Fibroblast of lung (primary cell): ENCODE measurements around the gene KLHL21. TPM values are rescaled to one million over a fixed set of nuclear protein-coding genes. Genes with fewer than 3 reads are reported as not detected.

ENCODE experiments used
- DNase-seq, 2 donors: peaks; one replicate each; pipeline versions ENCODE4 v3.0.0 to v3.0.0-alpha.2; 2010; ENCODE audit warnings: low read depth in 2 of 2
- H2AFZ ChIP-seq: 2 replicates; pipeline ENCODE4 v1.5.1; 2012; ENCODE audit warnings: low read length, control low read depth, inconsistent platforms
- H3K27ac ChIP-seq: 2 replicates; pipeline ENCODE4 v1.5.1; 2011; ENCODE audit warnings: low read length, control low read depth; ENCODE audit not compliant: insufficient read depth
- H3K27me3 ChIP-seq: 2 replicates; pipeline ENCODE4 v1.5.1; 2011; ENCODE audit warnings: mild to moderate bottlenecking, low read length; ENCODE audit not compliant: control insufficient read depth, insufficient read depth
- H3K36me3 ChIP-seq: 2 replicates; pipeline ENCODE4 v1.5.1; 2011; ENCODE audit warnings: low read length; ENCODE audit not compliant: control insufficient read depth, insufficient read depth
- H3K4me1 ChIP-seq: 2 replicates; pipeline ENCODE4 v1.5.1; 2011; ENCODE audit warnings: low read length; ENCODE audit not compliant: control insufficient read depth, insufficient read depth; ENCODE audit errors: extremely low read depth
- H3K4me2 ChIP-seq: 2 replicates; pipeline ENCODE4 v1.5.1; 2011; ENCODE audit warnings: low read length, control low read depth; ENCODE audit not compliant: insufficient read depth; ENCODE audit errors: extremely low read depth
- H3K4me3 ChIP-seq, 4 experiments: fragments of 200-600 bp in 1 of 4; sonication (generic) in 1 of 4; replicated peaks in 1 of 4; 2 replicates each; pipeline ENCODE4 v1.5.1; 2011 to 2016; ENCODE audit warnings: low read length in 4 of 4, low read depth in 3 of 4, mild to moderate bottlenecking in 3 of 4, control low read depth in 2 of 4, inconsistent platforms in 1 of 4, mixed read lengths in 1 of 4; ENCODE audit not compliant: insufficient read depth in 1 of 4; ENCODE audit errors: control extremely low read depth in 1 of 4
- H3K79me2 ChIP-seq: 2 replicates; pipeline ENCODE4 v1.5.1; 2012; ENCODE audit warnings: mild to moderate bottlenecking, low read length, inconsistent platforms; ENCODE audit not compliant: control insufficient read depth, insufficient read depth
- H3K9ac ChIP-seq: 2 replicates; pipeline ENCODE4 v1.5.1; 2011; ENCODE audit warnings: mild to moderate bottlenecking, low read length, control low read depth; ENCODE audit not compliant: insufficient read depth
- H3K9me3 ChIP-seq: 2 replicates; pipeline ENCODE4 v1.5.1; 2012; ENCODE audit warnings: low read depth, low read length; ENCODE audit not compliant: control insufficient read depth, insufficient read depth
- H4K20me1 ChIP-seq: 2 replicates; pipeline ENCODE4 v1.5.1; 2011; ENCODE audit warnings: low read length; ENCODE audit not compliant: control insufficient read depth, insufficient read depth; ENCODE audit errors: extremely low read depth
- CTCF ChIP-seq, 2 donors: IDR thresholded peaks in 1 of 2; conservative IDR thresholded peaks in 1 of 2; 1 replicate in 1 of 2; 2 replicates in 1 of 2; pipeline ENCODE4 v1.5.1; 2011 to 2012; ENCODE audit warnings: low read length in 2 of 2, control low read depth in 1 of 2, inconsistent platforms in 1 of 2, low read depth in 1 of 2, mild to moderate bottlenecking in 1 of 2
- EZH2 ChIP-seq: IDR thresholded peaks from 2 replicates; pipeline ENCODE4 v1.5.1; 2012; ENCODE audit warnings: low read length, control low read depth, mild to moderate bottlenecking; ENCODE audit errors: missing control alignments
- polyA plus RNA-seq, 2 donors: library from polyadenylated mRNA; depleted of rRNA in 1 of 2; stranded (reverse) in 1 of 2; unstranded in 1 of 2; fragments of >200 nt; gene quantifications; 2 replicates each; pipeline ENCODE4 v1.2.1, GENCODE V29; 2011 to 2012; ENCODE audit warnings: missing spikeins in 1 of 2
- total RNA-seq: library from RNA; depleted of rRNA; stranded (reverse); fragments of >200 nt; gene quantifications from 2 replicates; pipeline ENCODE4 v1.2.1, GENCODE V29; 2014

The KLHL21 gene
- total and polyA plus RNA-seq, 2 donors (not counting 1 experiment from before 2014, with no cell fraction given) = 11.7 to 44.9 TPM

DNA sequence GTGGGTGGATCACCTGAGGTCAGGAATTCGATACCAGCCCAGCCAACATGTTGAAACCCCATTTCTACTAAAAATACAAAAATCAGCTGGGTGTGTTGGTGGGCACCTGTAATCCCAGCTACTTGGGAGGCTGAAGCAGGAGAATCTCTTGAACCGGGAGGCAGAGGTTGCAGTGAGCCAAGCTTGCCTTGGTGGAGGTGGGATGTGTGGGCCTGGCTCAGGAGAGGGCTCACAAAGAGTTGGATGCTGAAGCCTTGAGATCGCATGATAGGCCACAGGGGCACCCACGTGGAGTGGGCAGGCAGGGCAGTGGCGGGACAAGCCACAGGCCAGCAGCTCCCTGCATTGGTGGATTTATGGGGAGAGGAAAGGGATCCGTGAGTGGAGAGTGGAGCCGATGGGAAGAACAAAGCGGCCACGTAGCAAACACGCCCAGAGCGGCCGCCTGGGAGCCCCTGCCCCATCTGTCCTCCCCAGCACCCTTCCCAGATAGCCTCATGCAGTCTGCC lies 26.4 kb upstream of the KLHL21 start:
- Histone ChIP-seq H3K9me3 (no peaks in the 10 kb centered on the region), H3K27me3 (no peaks in the 10 kb centered on the region), H2AFZ (no peak overlapping the region), H3K27ac (no peak overlapping the region), H3K4me3 (no peak overlapping the region), H3K4me1 (no peaks in the 10 kb centered on the region), H3K79me2 (peaks cover 29% of the 10 kb centered on the region), H3K4me2 (no peak overlapping the region), H3K9ac (no peak overlapping the region), H3K36me3 (peaks cover 26% of the 10 kb centered on the region), H4K20me1 (no peaks in the 10 kb centered on the region)
- TF ChIP-seq EZH2 = no peak
- no peak for TF ChIP-seq CTCF (conservative IDR thresholded peaks at IDR 0.05 in 1 of 2, IDR thresholded peaks at IDR 0.05 in 1 of 2; ENCODE audit: low read depth in 1 of 2, low read length in 2 of 2)
- no peak for DNase-seq

GRCh38 chr1:6627841-6628545 lies 25.3 kb upstream of the KLHL21 start:
- Histone ChIP-seq H3K9me3 (no peaks in the 10 kb centered on the region), H3K79me2 (peaks cover 29% of the 10 kb centered on the region), H4K20me1 (no peaks in the 10 kb centered on the region), H3K27ac (no peak overlapping the region), H3K4me3 (no peak overlapping the region), H3K4me1 (no peaks in the 10 kb centered on the region), H2AFZ (no peak overlapping the region), H3K36me3 (peaks cover 26% of the 10 kb centered on the region), H3K9ac (no peak overlapping the region), H3K27me3 (no peaks in the 10 kb centered on the region), H3K4me2 (no peak overlapping the region)
- no peak for DNase-seq
- TF ChIP-seq CTCF (conservative IDR thresholded peaks at IDR 0.05 in 1 of 2, IDR thresholded peaks at IDR 0.05 in 1 of 2; ENCODE audit: low read depth in 1 of 2, low read length in 2 of 2) (no peak), EZH2 (no peak)

- H3K27me3 ChIP-seq = no peaks in the 10 kb centered on the region
These were observed 24.4 kb upstream of the KLHL21 start for GRCh38 chr1:6627031-6627430.

More at GRCh38 chr1:6627031-6627430, 24.4 kb upstream of the KLHL21 start:
- TF ChIP-seq EZH2 = no peak
- TF ChIP-seq CTCF (conservative IDR thresholded peaks at IDR 0.05 in 1 of 2, IDR thresholded peaks at IDR 0.05 in 1 of 2; ENCODE audit: low read depth in 1 of 2, low read length in 2 of 2) = no peak
- Histone ChIP-seq H3K36me3 (peaks cover 23% of the 10 kb centered on the region), H3K9ac (no peak overlapping the region), H3K4me2 (no peak overlapping the region), H2AFZ (no peak overlapping the region), H3K79me2 (peaks cover 29% of the 10 kb centered on the region), H3K4me3 (no peak overlapping the region), H3K4me1 (no peaks in the 10 kb centered on the region), H4K20me1 (no peaks in the 10 kb centered on the region), H3K9me3 (no peaks in the 10 kb centered on the region), H3K27ac (no peak overlapping the region)
- DNase-seq = no peak
